CD8-positive, alpha-beta memory T cell (primary cell): ENCODE measurements around the gene NMUR2. TPM values are rescaled to one million over a fixed set of nuclear protein-coding genes. Genes with fewer than 3 reads are reported as not detected.

ENCODE experiments used
- CTCF ChIA-PET: fragments of 350-600 bp; sonication (Branson Sonifier 250); formaldehyde crosslinking; loops from one replicate; lab custom pipeline; 2021; ENCODE audit warnings: antibody characterized with exemption; lab: Charles Lee
- POLR2A ChIA-PET: fragments of 350-600 bp; sonication (Branson Sonifier 250); formaldehyde crosslinking; loops from one replicate; lab custom pipeline; 2021; ENCODE audit warnings: antibody characterized with exemption; lab: Charles Lee
- DNase-seq, 5 donors: peaks; one replicate each; pipeline versions ENCODE4 v3.0.0 to v3.0.0-alpha.2; 2020 to 2022; ENCODE audit warnings: mixed read lengths in 1 of 5
- H3K27ac ChIP-seq: one replicate; pipeline ENCODE4 v1.7.0; 2013; ENCODE audit warnings: low read depth, mild to moderate bottlenecking, low read length, moderate library complexity
- H3K27me3 ChIP-seq: 2 replicates; pipeline ENCODE4 v1.7.0; 2013; ENCODE audit warnings: low read length, mild to moderate bottlenecking; ENCODE audit not compliant: insufficient read depth, poor library complexity, severe bottlenecking
- H3K36me3 ChIP-seq: 2 replicates; pipeline ENCODE4 v1.7.0; 2013; ENCODE audit warnings: mild to moderate bottlenecking, low read length, moderate library complexity; ENCODE audit not compliant: insufficient read depth
- H3K4me1 ChIP-seq: 2 replicates; pipeline ENCODE4 v1.7.0; 2013; ENCODE audit warnings: mild to moderate bottlenecking, low read length, moderate library complexity; ENCODE audit not compliant: insufficient read depth
- H3K4me3 ChIP-seq: 2 replicates; pipeline ENCODE4 v1.7.0; 2013; ENCODE audit warnings: mild to moderate bottlenecking, low read length
- H3K9me3 ChIP-seq: 2 replicates; pipeline ENCODE4 v1.7.0; 2013; ENCODE audit warnings: mild to moderate bottlenecking, low read length
- H3K27ac Mint-ChIP-seq, 8 donors: one replicate each; pipeline ENCODE4 v1.8.0; 2020 to 2021; ENCODE audit warnings: mixed read lengths in 8 of 8, mild to moderate bottlenecking in 6 of 8, inconsistent platforms in 3 of 8, moderate library complexity in 3 of 8
- H3K27me3 Mint-ChIP-seq, 2 donors: one replicate each; pipeline ENCODE4 v1.8.0; 2020 to 2021; ENCODE audit warnings: mixed read lengths in 2 of 2, mild to moderate bottlenecking in 1 of 2, moderate library complexity in 1 of 2
- H3K36me3 Mint-ChIP-seq, 3 donors: one replicate each; pipeline ENCODE4 v1.8.0; 2020 to 2021; ENCODE audit warnings: mixed read lengths in 3 of 3, inconsistent platforms in 1 of 3, mild to moderate bottlenecking in 1 of 3
- H3K4me1 Mint-ChIP-seq, 3 donors: one replicate each; pipeline ENCODE4 v1.8.0; 2020 to 2021; ENCODE audit warnings: mixed read lengths in 3 of 3, inconsistent platforms in 1 of 3, mild to moderate bottlenecking in 1 of 3
- H3K4me3 Mint-ChIP-seq, 7 donors: one replicate each; pipeline ENCODE4 v1.8.0; 2020 to 2021; ENCODE audit warnings: mixed read lengths in 7 of 7, mild to moderate bottlenecking in 6 of 7, moderate library complexity in 4 of 7, inconsistent platforms in 2 of 7
- H3K9me3 Mint-ChIP-seq, 5 donors: one replicate each; pipeline ENCODE4 v1.8.0; 2020 to 2022; ENCODE audit warnings: mixed read lengths in 5 of 5, mild to moderate bottlenecking in 3 of 5, moderate library complexity in 2 of 5, inconsistent platforms in 1 of 5
- polyA plus RNA-seq: library from polyadenylated mRNA; unstranded; fragments of 300-500 nt; fragmentation: Illumina TruSeq; gene quantifications from one replicate; pipeline ENCODE4 v1.2.3, GENCODE V29; 2021
- total RNA-seq, 2 experiments: library from RNA; stranded (reverse); gene quantifications; one replicate each; pipeline ENCODE4 v1.2.3, GENCODE V29; 2021

The NMUR2 gene
- total and polyA plus RNA-seq, 3 experiments from 2014 or later, result not detected

GRCh38 chr5:152367554-152367953, 37.5 kb downstream of the NMUR2 start:
- Histone ChIP-seq H3K4me1 (no peaks in the 10 kb centered on the region), H3K36me3 (no peaks in the 10 kb centered on the region)
- no peak overlapping the region for H3K4me3 Mint-ChIP-seq

GRCh38 chr5:152366716-152367115, 38.4 kb downstream of the NMUR2 start:
- Histone ChIP-seq H3K4me3 (no peak overlapping the region), H3K36me3 (no peaks in the 10 kb centered on the region), H3K4me1 (no peaks in the 10 kb centered on the region), H3K27ac (no peak overlapping the region), H3K9me3 (no peaks in the 10 kb centered on the region), H3K27me3 (peaks cover 3% of the 10 kb centered on the region)
- no peak overlapping the region for H3K27ac Mint-ChIP-seq
- H3K36me3 Mint-ChIP-seq, result no peaks in the 10 kb centered on the region
- peaks cover 0 to 7% (median 0%) of the 10 kb centered on the region in 5 donors for H3K9me3 Mint-ChIP-seq
- no peaks in the 10 kb centered on the region for H3K27me3 Mint-ChIP-seq
- ChIA-PET CTCF (no interaction called here), POLR2A (no interaction called here)
- no peak overlapping the region for H3K4me3 Mint-ChIP-seq
- no peak for DNase-seq
- no peaks in the 10 kb centered on the region for H3K4me1 Mint-ChIP-seq

More at GRCh38 chr5:152367554-152367953, 37.5 kb downstream of the NMUR2 start:
- no peaks in the 10 kb centered on the region for H3K9me3 ChIP-seq
- H3K36me3 Mint-ChIP-seq, result no peaks in the 10 kb centered on the region
- H3K27me3 Mint-ChIP-seq, result no peaks in the 10 kb centered on the region
- CTCF ChIA-PET, result no interaction called here
- H3K4me3 ChIP-seq, result no peak overlapping the region
- H3K4me1 Mint-ChIP-seq, result no peaks in the 10 kb centered on the region
- H3K27me3 ChIP-seq, result peaks cover 3% of the 10 kb centered on the region
- POLR2A ChIA-PET, result no interaction called here
- no peak for DNase-seq
- H3K27ac Mint-ChIP-seq, result no peak overlapping the region
- peaks cover 0 to 7% (median 0%) of the 10 kb centered on the region in 5 donors for H3K9me3 Mint-ChIP-seq
- no peak overlapping the region for H3K27ac ChIP-seq

GRCh38 chr5:152364899-152365298, 40.2 kb downstream of the NMUR2 start:
- Histone ChIP-seq H3K4me1 (no peaks in the 10 kb centered on the region), H3K4me3 (no peak overlapping the region), H3K36me3 (no peaks in the 10 kb centered on the region), H3K9me3 (no peaks in the 10 kb centered on the region), H3K27ac (no peak overlapping the region), H3K27me3 (peaks cover 3% of the 10 kb centered on the region)
- H3K4me1 Mint-ChIP-seq, result no peaks in the 10 kb centered on the region
- peaks cover 0 to 6% (median 0%) of the 10 kb centered on the region in 5 donors for H3K9me3 Mint-ChIP-seq
- ChIA-PET CTCF (no interaction called here), POLR2A (no interaction called here)
- no peak for DNase-seq
- H3K27me3 Mint-ChIP-seq, result no peaks in the 10 kb centered on the region
- no peak overlapping the region for H3K4me3 Mint-ChIP-seq
- no peaks in the 10 kb centered on the region for H3K36me3 Mint-ChIP-seq
- no peak overlapping the region for H3K27ac Mint-ChIP-seq

- ChIA-PET POLR2A (no interaction called here), CTCF (no interaction called here)
- H3K27me3 ChIP-seq, result peaks cover 3% of the 10 kb centered on the region
- H3K36me3 ChIP-seq, result no peaks in the 10 kb centered on the region
- no peak overlapping the region for H3K4me3 ChIP-seq
- no peak for DNase-seq
- Mint-ChIP-seq H3K36me3 (no peaks in the 10 kb centered on the region), H3K27me3 (no peaks in the 10 kb centered on the region), H3K4me1 (no peaks in the 10 kb centered on the region), H3K9me3 (peaks cover 0 to 6% (median 0%) of the 10 kb centered on the region in 5 donors), H3K4me3 (no peak overlapping the region), H3K27ac (no peak overlapping the region)
- H3K27ac ChIP-seq, result no peak overlapping the region
- H3K9me3 ChIP-seq, result no peaks in the 10 kb centered on the region
- no peaks in the 10 kb centered on the region for H3K4me1 ChIP-seq
These were observed 40.9 kb downstream of the NMUR2 start for GRCh38 chr5:152364172-152364571.

GRCh38 chr5:152358861-152359568, 46.1 kb downstream of the NMUR2 start:
- Histone ChIP-seq H3K4me1 (no peaks in the 10 kb centered on the region), H3K27me3 (peaks cover 3% of the 10 kb centered on the region), H3K9me3 (no peaks in the 10 kb centered on the region), H3K4me3 (no peak overlapping the region), H3K27ac (no peak overlapping the region), H3K36me3 (no peaks in the 10 kb centered on the region)
- Mint-ChIP-seq H3K4me3 (no peak overlapping the region), H3K4me1 (no peaks in the 10 kb centered on the region), H3K9me3 (peaks cover 0 to 6% (median 0%) of the 10 kb centered on the region in 5 donors), H3K36me3 (no peaks in the 10 kb centered on the region), H3K27me3 (peaks cover 0 to 6% of the 10 kb centered on the region in 2 donors), H3K27ac (no peak overlapping the region)
- CTCF ChIA-PET, result no interaction called here
- DNase-seq, result no peak
- POLR2A ChIA-PET, result no interaction called here

GRCh38 chr5:152356506-152356905, 48.6 kb downstream of the NMUR2 start:
- CTCF ChIA-PET, result no interaction called here
- no peak overlapping the region for H3K4me3 Mint-ChIP-seq
- H3K4me1 Mint-ChIP-seq, result no peaks in the 10 kb centered on the region
- H3K36me3 Mint-ChIP-seq, result no peaks in the 10 kb centered on the region
- DNase-seq, result no peak
- Histone ChIP-seq H3K27ac (no peak overlapping the region), H3K4me1 (no peaks in the 10 kb centered on the region), H3K9me3 (no peaks in the 10 kb centered on the region), H3K4me3 (no peak overlapping the region), H3K27me3 (no peaks in the 10 kb centered on the region), H3K36me3 (no peaks in the 10 kb centered on the region)
- POLR2A ChIA-PET, result no interaction called here
- peaks cover 1 to 9% of the 10 kb centered on the region in 2 donors for H3K27me3 Mint-ChIP-seq
- H3K27ac Mint-ChIP-seq, result no peak overlapping the region
- H3K9me3 Mint-ChIP-seq, result peaks cover 0 to 2% (median 0%) of the 10 kb centered on the region in 5 donors

GRCh38 chr5:152355061-152355460, 50.0 kb downstream of the NMUR2 start:
- Histone ChIP-seq H3K9me3 (no peaks in the 10 kb centered on the region), H3K36me3 (no peaks in the 10 kb centered on the region), H3K27me3 (no peaks in the 10 kb centered on the region), H3K4me3 (no peak overlapping the region), H3K27ac (no peak overlapping the region), H3K4me1 (no peaks in the 10 kb centered on the region)
- Mint-ChIP-seq H3K27ac (no peak overlapping the region), H3K27me3 (peaks cover 1 to 9% of the 10 kb centered on the region in 2 donors), H3K4me1 (no peaks in the 10 kb centered on the region), H3K4me3 (no peak overlapping the region), H3K9me3 (no peaks in the 10 kb centered on the region), H3K36me3 (no peaks in the 10 kb centered on the region)
- DNase-seq, result no peak
- ChIA-PET CTCF (no interaction called here), POLR2A (no interaction called here)

- peaks cover 1 to 9% of the 10 kb centered on the region in 2 donors for H3K27me3 Mint-ChIP-seq
- no peak overlapping the region for H3K4me3 Mint-ChIP-seq
- H3K27ac ChIP-seq, result no peak overlapping the region
- H3K4me1 ChIP-seq, result no peaks in the 10 kb centered on the region
- H3K27ac Mint-ChIP-seq, result peak overlapping the region in 1 of 8 donors; percentile 16
- no peaks in the 10 kb centered on the region for H3K27me3 ChIP-seq
- no peaks in the 10 kb centered on the region for H3K36me3 ChIP-seq
- ChIA-PET POLR2A (no interaction called here), CTCF (no interaction called here)
- no peaks in the 10 kb centered on the region for H3K36me3 Mint-ChIP-seq
- H3K9me3 ChIP-seq, result no peaks in the 10 kb centered on the region
- no peaks in the 10 kb centered on the region for H3K4me1 Mint-ChIP-seq
- no peak for DNase-seq
- H3K9me3 Mint-ChIP-seq, result no peaks in the 10 kb centered on the region
- no peak overlapping the region for H3K4me3 ChIP-seq
These were observed 52.1 kb downstream of the NMUR2 start for GRCh38 chr5:152353001-152353400.
